ENCODE measurements around the gene FXYD6. TPM values are rescaled to one million over a fixed set of nuclear protein-coding genes. Genes with fewer than 3 reads are reported as not detected.

The FXYD6 gene
- total and polyA plus RNA-seq, 2 donors = 24.1 to 25.7 TPM

- peaks cover 0 to 7% of the 10 kb centered on the region in 2 donors for H3K4me1 ChIP-seq (ENCODE audit: control insufficient read depth in 2 of 2, insufficient read depth in 2 of 2, low read length in 2 of 2)
- H3K36me3 ChIP-seq (ENCODE audit: control insufficient read depth in 2 of 2, insufficient read depth in 2 of 2, low read length in 1 of 2) = no peaks in the 10 kb centered on the region
- no peak for DNase-seq (ENCODE audit: low read depth in 6 of 9, low spot score in 9 of 9)
- H3K4me3 ChIP-seq (ENCODE audit: low read length in 2 of 2) = no peak overlapping the region
- WGBS = 82% methylated on average over 4 of the region's 4 CpGs
- no peaks in the 10 kb centered on the region for H3K27me3 ChIP-seq (ENCODE audit: control insufficient read depth in 2 of 2, insufficient read depth in 1 of 2, low read length in 1 of 2)
- H3K9me3 ChIP-seq (ENCODE audit: control insufficient read depth in 2 of 2, insufficient read depth in 1 of 2, low read length in 1 of 2) = no peaks in the 10 kb centered on the region
- no peak overlapping the region for H3K27ac ChIP-seq (ENCODE audit: low read depth in 1 of 2, low read length in 1 of 2)
These were observed 23.7 kb upstream of the FXYD6 start for GRCh38 chr11:117900121-117900648.

- 96% methylated on average over 4 of the region's 4 CpGs for WGBS
- H3K27ac ChIP-seq (ENCODE audit: low read depth in 1 of 2, low read length in 1 of 2) = no peak overlapping the region
- H3K4me3 ChIP-seq (ENCODE audit: low read length in 2 of 2) = no peak overlapping the region
- no peaks in the 10 kb centered on the region for H3K9me3 ChIP-seq (ENCODE audit: control insufficient read depth in 2 of 2, insufficient read depth in 1 of 2, low read length in 1 of 2)
- no peaks in the 10 kb centered on the region for H3K36me3 ChIP-seq (ENCODE audit: control insufficient read depth in 2 of 2, insufficient read depth in 2 of 2, low read length in 1 of 2)
- H3K4me1 ChIP-seq (ENCODE audit: control insufficient read depth in 2 of 2, insufficient read depth in 2 of 2, low read length in 2 of 2) = peaks cover 0 to 7% of the 10 kb centered on the region in 2 donors
- no peak for DNase-seq (ENCODE audit: low read depth in 6 of 9, low spot score in 9 of 9)
- H3K27me3 ChIP-seq (ENCODE audit: control insufficient read depth in 2 of 2, insufficient read depth in 1 of 2, low read length in 1 of 2) = no peaks in the 10 kb centered on the region
These were observed 21.6 kb upstream of the FXYD6 start for GRCh38 chr11:117898059-117898458.

- Histone ChIP-seq H3K4me3 (ENCODE audit: low read length in 2 of 2) (no peak overlapping the region), H3K9me3 (ENCODE audit: control insufficient read depth in 2 of 2, insufficient read depth in 1 of 2, low read length in 1 of 2) (no peaks in the 10 kb centered on the region), H3K36me3 (ENCODE audit: control insufficient read depth in 2 of 2, insufficient read depth in 2 of 2, low read length in 1 of 2) (no peaks in the 10 kb centered on the region), H3K27me3 (ENCODE audit: control insufficient read depth in 2 of 2, insufficient read depth in 1 of 2, low read length in 1 of 2) (no peaks in the 10 kb centered on the region), H3K27ac (ENCODE audit: low read depth in 1 of 2, low read length in 1 of 2) (no peak overlapping the region), H3K4me1 (ENCODE audit: control insufficient read depth in 2 of 2, insufficient read depth in 2 of 2, low read length in 2 of 2) (no peaks in the 10 kb centered on the region)
- no peak for DNase-seq (ENCODE audit: low read depth in 6 of 9, low spot score in 9 of 9)
- 96% methylated on average over 3 of the region's 3 CpGs for WGBS
These were observed 16.2 kb upstream of the FXYD6 start for GRCh38 chr11:117892651-117893050.

- H3K27ac ChIP-seq (ENCODE audit: low read depth in 1 of 2, low read length in 1 of 2) = no peak overlapping the region
- no peak overlapping the region for H3K4me3 ChIP-seq (ENCODE audit: low read length in 2 of 2)
- H3K27me3 ChIP-seq (ENCODE audit: control insufficient read depth in 2 of 2, insufficient read depth in 1 of 2, low read length in 1 of 2) = no peaks in the 10 kb centered on the region
- no peaks in the 10 kb centered on the region for H3K9me3 ChIP-seq (ENCODE audit: control insufficient read depth in 2 of 2, insufficient read depth in 1 of 2, low read length in 1 of 2)
- 78% methylated on average over 2 of the region's 2 CpGs for WGBS
- DNase-seq (ENCODE audit: low read depth in 6 of 9, low spot score in 9 of 9) = no peak
- no peaks in the 10 kb centered on the region for H3K4me1 ChIP-seq (ENCODE audit: control insufficient read depth in 2 of 2, insufficient read depth in 2 of 2, low read length in 2 of 2)
- H3K36me3 ChIP-seq (ENCODE audit: control insufficient read depth in 2 of 2, insufficient read depth in 2 of 2, low read length in 1 of 2) = no peaks in the 10 kb centered on the region
These were observed 14.9 kb upstream of the FXYD6 start for GRCh38 chr11:117891362-117891761.

GRCh38 chr11:117888139-117888566, 11.7 kb upstream of the FXYD6 start:
- no peak for DNase-seq (ENCODE audit: low read depth in 6 of 9, low spot score in 9 of 9)
- no peak overlapping the region for H3K27ac ChIP-seq (ENCODE audit: low read depth in 1 of 2, low read length in 1 of 2)
- H3K4me1 ChIP-seq (ENCODE audit: control insufficient read depth in 2 of 2, insufficient read depth in 2 of 2, low read length in 2 of 2) = no peaks in the 10 kb centered on the region
- H3K4me3 ChIP-seq (ENCODE audit: low read length in 2 of 2) = no peak overlapping the region
- 97% methylated on average over 8 of the region's 8 CpGs for WGBS
- H3K27me3 ChIP-seq (ENCODE audit: control insufficient read depth in 2 of 2, insufficient read depth in 1 of 2, low read length in 1 of 2) = peaks cover 0 to under 1% of the 10 kb centered on the region in 2 donors
- no peaks in the 10 kb centered on the region for H3K9me3 ChIP-seq (ENCODE audit: control insufficient read depth in 2 of 2, insufficient read depth in 1 of 2, low read length in 1 of 2)
- H3K36me3 ChIP-seq (ENCODE audit: control insufficient read depth in 2 of 2, insufficient read depth in 2 of 2, low read length in 1 of 2) = no peaks in the 10 kb centered on the region

- no peak for DNase-seq (ENCODE audit: low read depth in 6 of 9, low spot score in 9 of 9)
- Histone ChIP-seq H3K9me3 (ENCODE audit: control insufficient read depth in 2 of 2, insufficient read depth in 1 of 2, low read length in 1 of 2) (no peaks in the 10 kb centered on the region), H3K4me3 (ENCODE audit: low read length in 2 of 2) (no peak overlapping the region), H3K27ac (ENCODE audit: low read depth in 1 of 2, low read length in 1 of 2) (no peak overlapping the region), H3K36me3 (ENCODE audit: control insufficient read depth in 2 of 2, insufficient read depth in 2 of 2, low read length in 1 of 2) (no peaks in the 10 kb centered on the region), H3K4me1 (ENCODE audit: control insufficient read depth in 2 of 2, insufficient read depth in 2 of 2, low read length in 2 of 2) (peaks cover 0 to 2% of the 10 kb centered on the region in 2 donors), H3K27me3 (ENCODE audit: control insufficient read depth in 2 of 2, insufficient read depth in 1 of 2, low read length in 1 of 2) (peaks cover 0 to 6% of the 10 kb centered on the region in 2 donors)
- WGBS = 96% methylated on average over 9 of the region's 9 CpGs
These were observed 11.1 kb upstream of the FXYD6 start for GRCh38 chr11:117887431-117888138.

GRCh38 chr11:117885777-117886176, 9.3 kb upstream of the FXYD6 start:
- H3K36me3 ChIP-seq (ENCODE audit: control insufficient read depth in 2 of 2, insufficient read depth in 2 of 2, low read length in 1 of 2) = no peaks in the 10 kb centered on the region
- H3K27ac ChIP-seq (ENCODE audit: low read depth in 1 of 2, low read length in 1 of 2) = peak overlapping the region in 1 of 2 donors; percentile 32
- H3K9me3 ChIP-seq (ENCODE audit: control insufficient read depth in 2 of 2, insufficient read depth in 1 of 2, low read length in 1 of 2) = no peaks in the 10 kb centered on the region
- peaks cover 0 to 13% of the 10 kb centered on the region in 2 donors for H3K27me3 ChIP-seq (ENCODE audit: control insufficient read depth in 2 of 2, insufficient read depth in 1 of 2, low read length in 1 of 2)
- no peak for DNase-seq (ENCODE audit: low read depth in 6 of 9, low spot score in 9 of 9)
- WGBS = 94% methylated on average over 11 of the region's 11 CpGs
- H3K4me1 ChIP-seq (ENCODE audit: control insufficient read depth in 2 of 2, insufficient read depth in 2 of 2, low read length in 2 of 2) = peaks cover 0 to 7% of the 10 kb centered on the region in 2 donors
- no peak overlapping the region for H3K4me3 ChIP-seq (ENCODE audit: low read length in 2 of 2)

GRCh38 chr11:117884994-117885393, 8.5 kb upstream of the FXYD6 start:
- WGBS = 95% methylated on average over 7 of the region's 7 CpGs
- no peak overlapping the region for H3K4me3 ChIP-seq (ENCODE audit: low read length in 2 of 2)
- peaks cover 0 to 15% of the 10 kb centered on the region in 2 donors for H3K27me3 ChIP-seq (ENCODE audit: control insufficient read depth in 2 of 2, insufficient read depth in 1 of 2, low read length in 1 of 2)
- no peaks in the 10 kb centered on the region for H3K36me3 ChIP-seq (ENCODE audit: control insufficient read depth in 2 of 2, insufficient read depth in 2 of 2, low read length in 1 of 2)
- DNase-seq (ENCODE audit: low read depth in 6 of 9, low spot score in 9 of 9) = no peak
- H3K9me3 ChIP-seq (ENCODE audit: control insufficient read depth in 2 of 2, insufficient read depth in 1 of 2, low read length in 1 of 2) = no peaks in the 10 kb centered on the region
- H3K4me1 ChIP-seq (ENCODE audit: control insufficient read depth in 2 of 2, insufficient read depth in 2 of 2, low read length in 2 of 2) = peaks cover 0 to 7% of the 10 kb centered on the region in 2 donors
- no peak overlapping the region for H3K27ac ChIP-seq (ENCODE audit: low read depth in 1 of 2, low read length in 1 of 2)

- no peak overlapping the region for H3K27ac ChIP-seq (ENCODE audit: low read depth in 1 of 2, low read length in 1 of 2)
- H3K27me3 ChIP-seq (ENCODE audit: control insufficient read depth in 2 of 2, insufficient read depth in 1 of 2, low read length in 1 of 2) = peaks cover 0 to 34% of the 10 kb centered on the region in 2 donors
- H3K4me1 ChIP-seq (ENCODE audit: control insufficient read depth in 2 of 2, insufficient read depth in 2 of 2, low read length in 2 of 2) = peaks cover 0 to 7% of the 10 kb centered on the region in 2 donors
- H3K4me3 ChIP-seq (ENCODE audit: low read length in 2 of 2) = no peak overlapping the region
- WGBS = 94% methylated on average over 3 of the region's 3 CpGs
- no peaks in the 10 kb centered on the region for H3K36me3 ChIP-seq (ENCODE audit: control insufficient read depth in 2 of 2, insufficient read depth in 2 of 2, low read length in 1 of 2)
- DNase-seq (ENCODE audit: low read depth in 6 of 9, low spot score in 9 of 9) = no peak
- no peaks in the 10 kb centered on the region for H3K9me3 ChIP-seq (ENCODE audit: control insufficient read depth in 2 of 2, insufficient read depth in 1 of 2, low read length in 1 of 2)
These were observed 6.6 kb upstream of the FXYD6 start for GRCh38 chr11:117883063-117883462.

Data from thymus (tissue), 11 donors.